Immature natural killer cell (primary cell): ENCODE measurements around the gene MAP2K5. TPM values are rescaled to one million over a fixed set of nuclear protein-coding genes. Genes with fewer than 3 reads are reported as not detected.

Source experiments
- DNase-seq, 3 donors: peaks; one replicate each; pipeline ENCODE4 v3.0.0; 2022; ENCODE audit warnings: mixed read lengths in 1 of 3
- H3K27ac Mint-ChIP-seq, 6 donors: one replicate each; pipeline ENCODE4 v1.8.0; 2020; ENCODE audit warnings: mixed read lengths in 6 of 6, mild to moderate bottlenecking in 5 of 6, inconsistent platforms in 4 of 6, moderate library complexity in 3 of 6
- H3K27me3 Mint-ChIP-seq, 3 donors: one replicate each; pipeline ENCODE4 v1.8.0; 2020 to 2021; ENCODE audit warnings: low read depth in 3 of 3, mild to moderate bottlenecking in 3 of 3, mixed read lengths in 3 of 3, moderate library complexity in 3 of 3, inconsistent platforms in 1 of 3
- H3K36me3 Mint-ChIP-seq, 3 donors: one replicate each; pipeline ENCODE4 v1.8.0; 2020; ENCODE audit warnings: mixed read lengths in 3 of 3, inconsistent platforms in 2 of 3, mild to moderate bottlenecking in 2 of 3
- H3K4me1 Mint-ChIP-seq, 2 donors: one replicate each; pipeline ENCODE4 v1.8.0; 2020; ENCODE audit warnings: inconsistent platforms in 2 of 2, mild to moderate bottlenecking in 2 of 2, mixed read lengths in 2 of 2, moderate library complexity in 1 of 2
- H3K4me3 Mint-ChIP-seq, 5 donors: one replicate each; pipeline ENCODE4 v1.8.0; 2020; ENCODE audit warnings: mild to moderate bottlenecking in 5 of 5, mixed read lengths in 5 of 5, inconsistent platforms in 3 of 5, moderate library complexity in 3 of 5
- H3K9me3 Mint-ChIP-seq, 6 donors: one replicate each; pipeline ENCODE4 v1.8.0; 2020; ENCODE audit warnings: mild to moderate bottlenecking in 6 of 6, mixed read lengths in 6 of 6, inconsistent platforms in 4 of 6, moderate library complexity in 3 of 6
- polyA plus RNA-seq, 3 donors: library from polyadenylated mRNA; unstranded; fragments of 300-500 nt; fragmentation: Illumina TruSeq; gene quantifications; one replicate each; pipeline ENCODE4 v1.2.3, GENCODE V29; 2021

MAP2K5 gene
- polyA plus RNA-seq, 3 donors from 2014 or later, result 12.4 to 21.7 (median 16.0) TPM

DNA sequence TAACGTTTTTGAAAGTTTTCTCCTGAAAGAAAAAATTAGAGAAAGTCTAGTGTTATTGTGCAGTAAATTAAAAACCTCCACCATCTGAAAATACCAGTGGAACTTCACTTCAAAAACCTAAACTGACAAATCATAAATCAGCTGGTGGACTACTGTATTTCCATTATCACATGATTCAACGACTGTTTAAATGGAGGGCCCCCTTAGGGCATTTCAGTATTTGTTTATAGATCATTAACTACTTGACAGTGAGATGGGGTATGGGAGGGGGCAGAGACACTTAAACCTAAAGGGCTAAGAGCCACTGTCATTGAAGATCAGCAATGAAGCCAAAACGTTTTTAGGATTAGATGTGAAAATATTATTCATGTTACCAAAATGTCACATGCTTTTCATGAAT, 30.4 kb upstream of the MAP2K5 start:
- no peaks in the 10 kb centered on the region for H3K9me3 Mint-ChIP-seq
- H3K4me3 Mint-ChIP-seq, result no peak overlapping the region
- no peak for DNase-seq
- peaks cover 0 to 1% (median 0%) of the 10 kb centered on the region in 3 donors for H3K27me3 Mint-ChIP-seq
- H3K36me3 Mint-ChIP-seq, result peaks cover 18 to 46% (median 36%) of the 10 kb centered on the region in 3 donors
- H3K27ac Mint-ChIP-seq, result no peak overlapping the region
- H3K4me1 Mint-ChIP-seq, result no peaks in the 10 kb centered on the region

GRCh38 chr15:67512933-67513714, 29.4 kb upstream of the MAP2K5 start:
- no peak overlapping the region for H3K27ac Mint-ChIP-seq

DNA sequence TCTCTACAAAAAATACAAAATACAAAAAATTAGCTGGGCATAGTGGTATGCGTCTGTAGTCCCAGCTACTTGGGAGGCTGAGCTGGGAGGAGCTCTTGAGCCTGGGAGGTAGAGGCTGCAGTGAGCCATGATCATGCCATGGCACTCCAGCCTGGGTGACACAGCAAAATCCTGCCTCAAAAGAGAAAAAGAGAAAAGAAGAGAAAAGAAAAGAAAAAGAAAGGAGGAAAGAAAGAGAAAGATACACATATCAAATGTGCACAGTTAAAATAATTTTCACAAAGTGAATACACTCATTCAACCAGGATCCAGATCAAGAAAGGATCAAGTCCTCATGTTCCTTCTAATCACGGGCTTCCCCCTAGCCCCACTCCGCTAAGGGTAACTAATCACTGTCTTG, 27.4 kb upstream of the MAP2K5 start:
- H3K27me3 Mint-ChIP-seq, result peaks cover 0 to 3% (median 0%) of the 10 kb centered on the region in 3 donors
- DNase-seq, result no peak
- no peaks in the 10 kb centered on the region for H3K4me1 Mint-ChIP-seq
- H3K4me3 Mint-ChIP-seq, result no peak overlapping the region
- no peak overlapping the region for H3K27ac Mint-ChIP-seq
- H3K9me3 Mint-ChIP-seq, result no peaks in the 10 kb centered on the region
- H3K36me3 Mint-ChIP-seq, result peaks cover 28 to 34% (median 31%) of the 10 kb centered on the region in 3 donors

More at GRCh38 chr15:67512933-67513714, 29.4 kb upstream of the MAP2K5 start:
- no peaks in the 10 kb centered on the region for H3K4me1 Mint-ChIP-seq
- DNase-seq, result no peak
- no peaks in the 10 kb centered on the region for H3K9me3 Mint-ChIP-seq
- H3K4me3 Mint-ChIP-seq, result no peak overlapping the region
- H3K36me3 Mint-ChIP-seq, result peaks cover 25 to 44% (median 39%) of the 10 kb centered on the region in 3 donors
- peaks cover 0 to 3% (median 0%) of the 10 kb centered on the region in 3 donors for H3K27me3 Mint-ChIP-seq

DNA sequence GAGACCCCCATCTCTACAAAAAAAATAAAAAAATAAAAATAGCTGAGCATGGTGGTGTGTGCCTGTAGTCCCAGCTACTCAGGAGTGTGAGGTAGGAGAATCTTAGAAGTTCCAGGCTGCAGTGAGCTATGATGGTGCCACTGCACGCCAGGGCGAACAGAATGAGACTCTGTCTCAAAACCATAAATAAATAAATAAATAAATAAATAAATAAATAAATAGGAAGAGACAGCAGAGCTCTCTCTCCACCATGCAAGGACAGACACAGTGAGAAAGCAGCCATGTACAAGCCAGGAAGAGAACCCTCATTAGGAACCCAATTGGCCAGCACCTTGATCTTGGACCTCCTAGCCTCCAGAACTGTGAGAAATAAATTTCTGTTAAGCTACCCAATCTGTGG, 26.9 kb upstream of the MAP2K5 start:
- Mint-ChIP-seq H3K27ac (no peak overlapping the region), H3K27me3 (peaks cover under 1 to 3% (median under 1%) of the 10 kb centered on the region in 3 donors), H3K9me3 (no peaks in the 10 kb centered on the region), H3K4me3 (no peak overlapping the region), H3K4me1 (peaks cover 2 to 3% of the 10 kb centered on the region in 2 donors), H3K36me3 (peaks cover 25 to 32% (median 31%) of the 10 kb centered on the region in 3 donors)
- no peak for DNase-seq

DNA sequence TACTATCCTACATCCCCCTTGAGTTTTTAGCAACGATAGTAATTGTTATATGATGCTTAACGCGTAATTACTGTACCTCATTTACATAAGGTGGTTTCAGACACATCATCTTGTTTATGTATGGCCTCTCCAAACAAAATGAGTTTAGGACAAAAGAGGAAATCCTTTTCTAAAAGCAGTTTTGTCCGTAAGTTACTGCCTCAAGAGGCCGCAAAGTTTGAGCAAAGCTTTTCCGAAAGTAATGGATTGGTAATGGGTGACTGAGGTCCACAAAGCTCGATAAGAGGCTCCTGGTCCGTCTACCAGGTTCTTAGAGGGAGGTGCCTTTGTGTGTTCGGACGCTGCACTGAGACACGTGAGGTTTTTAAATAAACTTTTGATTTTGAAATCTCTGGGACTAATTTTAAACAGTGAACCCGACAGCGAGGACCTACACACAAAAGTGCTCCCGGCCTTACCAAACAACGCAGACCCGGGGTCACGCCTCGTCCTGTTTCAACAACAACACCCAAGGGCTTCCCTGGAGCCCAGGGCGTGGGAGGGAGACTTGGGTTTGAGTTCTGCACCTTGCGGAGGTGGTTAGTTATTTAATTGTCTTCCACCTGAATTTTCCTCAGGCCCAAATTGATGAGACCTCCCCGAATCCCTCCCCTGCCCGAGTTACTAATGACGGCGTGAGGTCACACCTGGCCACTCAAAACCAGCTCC, 22.0 kb upstream of the MAP2K5 start:
- Mint-ChIP-seq H3K27me3 (peaks cover 6 to 8% (median 6%) of the 10 kb centered on the region in 3 donors), H3K36me3 (peaks cover 0 to 11% (median 3%) of the 10 kb centered on the region in 3 donors), H3K27ac (peak overlapping the region; percentile 91 to 95 (median 94)), H3K9me3 (no peaks in the 10 kb centered on the region), H3K4me3 (peak overlapping the region; percentile 87 to 92 (median 89)), H3K4me1 (peaks cover 26 to 34% of the 10 kb centered on the region in 2 donors)
- DNase-seq, result no peak

DNA sequence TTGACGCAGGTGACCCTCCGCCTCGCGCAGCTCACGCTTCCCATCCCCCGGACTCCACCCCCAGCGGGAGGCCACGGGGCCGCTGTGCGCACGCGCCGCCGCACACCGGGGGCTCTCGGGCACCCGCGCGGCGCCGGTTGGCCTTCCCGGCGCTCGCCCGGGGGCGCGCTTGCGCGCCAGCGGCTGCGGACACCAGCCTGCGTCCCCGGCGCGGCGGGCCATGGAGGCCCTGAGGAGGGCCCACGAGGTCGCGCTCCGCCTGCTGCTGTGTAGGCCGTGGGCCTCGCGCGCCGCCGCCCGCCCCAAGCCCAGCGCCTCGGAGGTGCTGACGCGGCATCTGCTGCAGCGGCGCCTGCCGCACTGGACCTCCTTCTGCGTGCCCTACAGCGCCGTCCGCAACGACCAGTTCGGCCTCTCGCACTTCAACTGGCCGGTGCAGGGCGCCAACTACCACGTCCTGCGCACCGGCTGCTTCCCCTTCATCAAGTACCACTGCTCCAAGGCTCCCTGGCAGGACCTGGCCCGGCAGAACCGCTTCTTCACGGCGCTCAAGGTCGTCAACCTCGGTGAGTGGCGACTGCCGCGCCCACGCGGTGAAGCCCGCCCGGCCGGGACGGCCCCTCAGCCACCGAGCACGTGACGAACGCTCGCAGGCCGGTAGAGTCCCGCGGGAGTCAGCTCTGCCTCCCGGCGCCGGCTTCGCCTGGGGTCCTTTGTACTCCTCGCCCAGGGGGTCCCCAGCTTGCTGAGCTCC, 21.3 kb upstream of the MAP2K5 start, which contains the start of gene C15orf61:
Gene C15orf61, plus strand, starts transcription at position 103 of the 754 bp plus-strand sequence. Its CDS starts 118 bp downstream, at position 221.
- Mint-ChIP-seq H3K27me3 (peaks cover 6 to 8% (median 6%) of the 10 kb centered on the region in 3 donors), H3K9me3 (no peaks in the 10 kb centered on the region), H3K27ac (peak within 1 kb of the TSS; percentile 91 to 97 (median 94)), H3K36me3 (peaks cover 0 to 11% (median 3%) of the 10 kb centered on the region in 3 donors), H3K4me3 (peak within 1 kb of the TSS; percentile 89 to 95 (median 94)), H3K4me1 (peaks cover 28 to 34% of the 10 kb centered on the region in 2 donors)
- peak; percentile 88 to 90 (median 89) for DNase-seq

GRCh38 chr15:67521783-67522568, 20.5 kb upstream of the MAP2K5 start:
- peak in 2 of 3 donors; percentile 18 to 27 for DNase-seq
- Mint-ChIP-seq H3K4me3 (peak overlapping the region; percentile 86 to 95 (median 94)), H3K4me1 (peaks cover 28 to 34% of the 10 kb centered on the region in 2 donors), H3K9me3 (no peaks in the 10 kb centered on the region), H3K27ac (peak overlapping the region; percentile 80 to 97 (median 94)), H3K27me3 (peaks cover 6 to 8% (median 6%) of the 10 kb centered on the region in 3 donors), H3K36me3 (peaks cover 0 to 11% (median 3%) of the 10 kb centered on the region in 3 donors)

- peak overlapping the region in 4 of 6 donors; percentile 91 to 97 (median 94) for H3K27ac Mint-ChIP-seq
- peak overlapping the region in 2 of 5 donors; percentile 36 to 86 for H3K4me3 Mint-ChIP-seq
- DNase-seq, result no peak
- peaks cover 0 to 5% (median 4%) of the 10 kb centered on the region in 3 donors for H3K36me3 Mint-ChIP-seq
- H3K27me3 Mint-ChIP-seq, result peaks cover 4 to 8% (median 6%) of the 10 kb centered on the region in 3 donors
- H3K4me1 Mint-ChIP-seq, result peaks cover 28 to 34% of the 10 kb centered on the region in 2 donors
- no peaks in the 10 kb centered on the region for H3K9me3 Mint-ChIP-seq
Measured at GRCh38 chr15:67523330-67523729, 19.2 kb upstream of the MAP2K5 start.

- DNase-seq, result no peak
- Mint-ChIP-seq H3K27me3 (peaks cover 4 to 8% (median 6%) of the 10 kb centered on the region in 3 donors), H3K27ac (peak overlapping the region in 1 of 6 donors; percentile 58), H3K36me3 (peaks cover 0 to 6% (median 0%) of the 10 kb centered on the region in 3 donors), H3K4me3 (no peak overlapping the region), H3K4me1 (peaks cover 28 to 34% of the 10 kb centered on the region in 2 donors), H3K9me3 (no peaks in the 10 kb centered on the region)
Measured at GRCh38 chr15:67524235-67524634, 18.3 kb upstream of the MAP2K5 start.

DNA sequence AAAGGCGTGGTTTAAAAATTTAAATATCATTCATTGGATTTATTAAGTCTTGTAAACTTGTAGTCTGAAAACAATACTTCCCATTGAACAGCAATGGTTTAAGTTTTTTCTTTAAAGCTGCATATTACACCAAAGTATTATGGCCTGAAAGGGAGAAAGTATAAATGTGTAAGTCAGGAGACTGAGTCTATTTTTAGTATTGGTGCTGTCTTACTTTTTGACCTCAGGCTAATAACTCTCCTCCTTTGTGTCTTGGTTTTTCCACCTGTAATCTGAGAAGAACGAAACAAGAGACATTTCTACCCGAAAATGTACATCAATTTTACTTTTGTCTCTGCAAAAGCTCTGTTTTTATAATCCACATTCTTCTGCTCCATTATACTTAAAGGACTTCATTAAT, 14.0 kb upstream of the MAP2K5 start:
- no peaks in the 10 kb centered on the region for H3K27me3 Mint-ChIP-seq
- no peak for DNase-seq
- no peaks in the 10 kb centered on the region for H3K9me3 Mint-ChIP-seq
- H3K4me1 Mint-ChIP-seq, result peaks cover 4 to 9% of the 10 kb centered on the region in 2 donors
- no peak overlapping the region for H3K27ac Mint-ChIP-seq
- no peak overlapping the region for H3K4me3 Mint-ChIP-seq
- H3K36me3 Mint-ChIP-seq, result peaks cover 0 to 9% (median 0%) of the 10 kb centered on the region in 3 donors

DNA sequence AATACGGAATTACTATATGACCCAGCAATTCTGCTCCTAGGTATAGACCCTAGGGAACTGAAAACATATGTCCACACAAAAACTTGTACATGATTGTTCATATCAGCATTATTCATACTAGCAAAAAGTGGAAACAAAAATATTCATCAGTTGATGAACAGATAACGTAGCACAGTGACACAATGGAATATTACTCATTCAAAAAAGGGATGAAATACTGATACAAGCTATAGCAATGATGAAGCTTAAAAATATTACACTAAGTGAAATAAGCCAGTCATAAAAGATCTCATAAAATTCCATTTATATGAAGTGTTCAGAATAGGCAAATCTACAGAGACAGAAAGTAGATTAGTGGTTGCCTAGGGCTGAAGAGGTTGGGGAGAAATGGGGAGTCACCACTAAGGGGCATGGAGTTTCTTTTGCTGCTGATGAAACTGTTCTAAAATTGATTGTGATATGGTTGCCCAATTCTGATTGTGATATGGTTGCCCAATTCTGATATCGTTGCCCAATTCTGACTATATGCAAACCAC, 11.1 kb upstream of the MAP2K5 start:
- no peaks in the 10 kb centered on the region for H3K9me3 Mint-ChIP-seq
- no peak overlapping the region for H3K27ac Mint-ChIP-seq
- no peak overlapping the region for H3K4me3 Mint-ChIP-seq
- peaks cover 0 to 9% (median 0%) of the 10 kb centered on the region in 3 donors for H3K36me3 Mint-ChIP-seq
- no peaks in the 10 kb centered on the region for H3K27me3 Mint-ChIP-seq
- no peak for DNase-seq
- H3K4me1 Mint-ChIP-seq, result no peaks in the 10 kb centered on the region

GRCh38 chr15:67533873-67534272, 8.6 kb upstream of the MAP2K5 start:
- no peaks in the 10 kb centered on the region for H3K9me3 Mint-ChIP-seq
- H3K4me3 Mint-ChIP-seq, result no peak overlapping the region
- DNase-seq, result no peak
- H3K27ac Mint-ChIP-seq, result no peak overlapping the region
- peaks cover 0 to 2% (median 0%) of the 10 kb centered on the region in 3 donors for H3K36me3 Mint-ChIP-seq
- peaks cover 1 to 3% of the 10 kb centered on the region in 2 donors for H3K4me1 Mint-ChIP-seq
- H3K27me3 Mint-ChIP-seq, result no peaks in the 10 kb centered on the region
